ENCODE measurements around the gene MKNK1.

Gene MKNK1

DNA sequence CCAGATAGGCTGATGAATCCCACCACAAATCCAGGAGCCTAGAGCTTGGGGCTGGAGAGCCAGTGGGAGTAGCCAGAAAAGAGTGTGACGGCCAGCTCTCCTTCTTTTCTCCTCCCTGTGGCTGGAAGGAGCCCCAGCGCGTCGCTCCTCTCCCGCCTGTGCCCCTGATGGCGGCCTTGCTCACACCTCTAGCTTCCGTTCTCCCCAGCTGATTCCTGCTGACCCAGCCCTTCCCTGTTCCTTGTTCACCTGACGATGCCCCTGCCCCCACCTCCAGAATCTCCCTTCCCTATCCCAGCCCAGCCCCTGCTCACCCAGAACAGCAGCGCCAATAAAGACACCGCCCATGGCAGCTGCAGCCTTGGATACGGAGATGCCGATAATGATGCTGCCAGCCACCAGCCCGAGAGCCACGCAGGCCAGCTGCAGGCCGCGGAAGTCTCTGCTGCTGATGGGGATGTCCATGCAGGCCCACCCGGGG, 53.3 kb downstream of the MKNK1 start:
- Histone ChIP-seq H2AFZ (ENCODE audit: low read depth, low read length, severe bottlenecking) (no peak overlapping the region), H3F3A (ENCODE audit: insufficient read depth) (no peaks in the 10 kb centered on the region), H3K79me2 (ENCODE audit: insufficient read depth, low read length) (no peaks in the 10 kb centered on the region), H3K4me3 (ENCODE audit: insufficient read depth, low read length, poor library complexity, severe bottlenecking) (no peak overlapping the region), H3K9me3 (ENCODE audit: insufficient read depth, low read length) (no peaks in the 10 kb centered on the region), H3K27me3 (ENCODE audit: low read length) (no peaks in the 10 kb centered on the region), H4K20me1 (ENCODE audit: low read depth, low read length) (no peaks in the 10 kb centered on the region), H3K9ac (ENCODE audit: low read length) (no peak overlapping the region), H3K4me2 (ENCODE audit: low read depth, low read length, poor library complexity, severe bottlenecking) (no peak overlapping the region), H3K9me2 (replicated peaks; ENCODE audit: insufficient read depth, low read length) (no peaks in the 10 kb centered on the region), H3K27ac (ENCODE audit: low read depth, low read length) (no peak overlapping the region), H3K36me3 (ENCODE audit: low read length) (no peaks in the 10 kb centered on the region)
- TF ChIP-seq EZH2phosphoT487 (conservative IDR thresholded peaks at IDR 0.05; ENCODE audit: low read length), result no peak
- TF ChIP-seq, protein P1, sequence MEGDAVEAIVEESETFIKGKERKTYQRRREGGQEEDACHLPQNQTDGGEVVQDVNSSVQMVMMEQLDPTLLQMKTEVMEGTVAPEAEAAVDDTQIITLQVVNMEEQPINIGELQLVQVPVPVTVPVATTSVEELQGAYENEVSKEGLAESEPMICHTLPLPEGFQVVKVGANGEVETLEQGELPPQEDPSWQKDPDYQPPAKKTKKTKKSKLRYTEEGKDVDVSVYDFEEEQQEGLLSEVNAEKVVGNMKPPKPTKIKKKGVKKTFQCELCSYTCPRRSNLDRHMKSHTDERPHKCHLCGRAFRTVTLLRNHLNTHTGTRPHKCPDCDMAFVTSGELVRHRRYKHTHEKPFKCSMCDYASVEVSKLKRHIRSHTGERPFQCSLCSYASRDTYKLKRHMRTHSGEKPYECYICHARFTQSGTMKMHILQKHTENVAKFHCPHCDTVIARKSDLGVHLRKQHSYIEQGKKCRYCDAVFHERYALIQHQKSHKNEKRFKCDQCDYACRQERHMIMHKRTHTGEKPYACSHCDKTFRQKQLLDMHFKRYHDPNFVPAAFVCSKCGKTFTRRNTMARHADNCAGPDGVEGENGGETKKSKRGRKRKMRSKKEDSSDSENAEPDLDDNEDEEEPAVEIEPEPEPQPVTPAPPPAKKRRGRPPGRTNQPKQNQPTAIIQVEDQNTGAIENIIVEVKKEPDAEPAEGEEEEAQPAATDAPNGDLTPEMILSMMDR (IDR thresholded peaks at IDR 0.05; ENCODE audit: insufficient read depth, low read length, poor library complexity, severe bottlenecking), result no peak

DNA sequence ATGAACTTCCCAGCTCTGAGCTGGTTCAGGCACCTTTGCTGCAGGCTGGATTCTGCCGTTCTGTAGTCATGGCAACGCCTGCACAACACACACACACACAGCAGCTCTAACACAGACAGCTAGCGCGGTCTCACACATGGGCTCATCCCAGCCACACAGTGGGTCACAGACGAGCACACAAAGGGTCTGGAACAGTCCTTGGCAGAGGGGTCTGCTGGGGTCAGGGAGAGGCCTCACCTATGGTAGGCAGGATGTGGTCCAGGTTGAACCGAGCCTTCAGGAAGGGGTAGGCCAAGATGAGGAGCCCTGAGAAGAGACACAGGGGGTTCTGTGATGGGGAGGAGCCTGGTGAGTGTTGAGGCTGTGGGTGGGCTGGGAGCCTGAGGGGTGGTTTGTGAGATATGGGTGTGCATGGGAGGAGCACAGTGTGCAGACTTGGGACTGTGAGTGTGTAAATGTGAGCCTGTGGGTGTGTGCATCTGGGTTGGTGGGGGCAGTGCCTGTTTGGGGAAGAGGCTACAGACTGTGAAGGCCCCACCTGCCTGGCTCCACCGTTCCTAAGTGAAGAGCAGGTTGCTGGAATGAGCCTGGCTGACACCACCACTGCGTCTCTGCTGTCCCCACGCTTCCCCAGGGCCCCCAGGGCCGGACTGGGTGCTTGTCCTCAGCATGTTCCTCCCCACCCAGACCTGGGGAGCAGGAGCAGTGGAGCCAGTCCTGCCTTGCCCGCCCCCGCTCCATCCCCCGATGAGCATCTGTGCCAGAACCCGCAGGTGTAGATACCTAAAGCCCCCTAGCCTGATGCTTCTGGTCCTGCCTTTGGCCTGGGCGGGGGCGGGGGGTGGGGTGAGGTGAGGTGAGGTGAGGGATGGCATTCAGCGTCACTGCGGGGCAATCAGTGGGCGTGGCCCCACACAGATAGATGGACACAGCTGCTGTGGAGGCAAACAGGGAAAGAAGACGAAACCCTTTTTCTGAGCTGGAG, 54.1 kb downstream of the MKNK1 start:
- Histone ChIP-seq H3K27ac (ENCODE audit: low read depth, low read length) (no peak overlapping the region), H3K9me3 (ENCODE audit: insufficient read depth, low read length) (no peaks in the 10 kb centered on the region), H3K9ac (ENCODE audit: low read length) (no peak overlapping the region), H3K9me2 (replicated peaks; ENCODE audit: insufficient read depth, low read length) (no peaks in the 10 kb centered on the region), H2AFZ (ENCODE audit: low read depth, low read length, severe bottlenecking) (no peak overlapping the region), H3F3A (ENCODE audit: insufficient read depth) (no peaks in the 10 kb centered on the region), H4K20me1 (ENCODE audit: low read depth, low read length) (no peaks in the 10 kb centered on the region), H3K4me3 (ENCODE audit: insufficient read depth, low read length, poor library complexity, severe bottlenecking) (no peak overlapping the region), H3K27me3 (ENCODE audit: low read length) (no peaks in the 10 kb centered on the region), H3K79me2 (ENCODE audit: insufficient read depth, low read length) (no peaks in the 10 kb centered on the region), H3K36me3 (ENCODE audit: low read length) (no peaks in the 10 kb centered on the region), H3K4me2 (ENCODE audit: low read depth, low read length, poor library complexity, severe bottlenecking) (no peak overlapping the region)
- no peak for TF ChIP-seq EZH2phosphoT487 (conservative IDR thresholded peaks at IDR 0.05; ENCODE audit: low read length)
- TF ChIP-seq, protein P1 (IDR thresholded peaks at IDR 0.05; ENCODE audit: insufficient read depth, low read length, poor library complexity, severe bottlenecking), result no peak

- Histone ChIP-seq H3K4me3 (ENCODE audit: insufficient read depth, low read length, poor library complexity, severe bottlenecking) (no peak overlapping the region), H4K20me1 (ENCODE audit: low read depth, low read length) (no peaks in the 10 kb centered on the region), H2AFZ (ENCODE audit: low read depth, low read length, severe bottlenecking) (no peak overlapping the region), H3K9me2 (replicated peaks; ENCODE audit: insufficient read depth, low read length) (no peaks in the 10 kb centered on the region), H3K36me3 (ENCODE audit: low read length) (no peaks in the 10 kb centered on the region), H3K9ac (ENCODE audit: low read length) (no peak overlapping the region), H3K9me3 (ENCODE audit: insufficient read depth, low read length) (no peaks in the 10 kb centered on the region), H3K79me2 (ENCODE audit: insufficient read depth, low read length) (no peaks in the 10 kb centered on the region), H3K27ac (ENCODE audit: low read depth, low read length) (no peak overlapping the region), H3K27me3 (ENCODE audit: low read length) (no peaks in the 10 kb centered on the region), H3K4me2 (ENCODE audit: low read depth, low read length, poor library complexity, severe bottlenecking) (peak overlapping the region; percentile 24), H3F3A (ENCODE audit: insufficient read depth) (no peaks in the 10 kb centered on the region)
- TF ChIP-seq EZH2phosphoT487 (conservative IDR thresholded peaks at IDR 0.05; ENCODE audit: low read length), result no peak
- TF ChIP-seq, protein P1 (IDR thresholded peaks at IDR 0.05; ENCODE audit: insufficient read depth, low read length, poor library complexity, severe bottlenecking), result peak; percentile 65
Measured at GRCh38 chr1:46547481-46548383, 56.3 kb downstream of the MKNK1 start.
